Endodermal cell (in vitro differentiated cells): Measurements from ENCODE around the gene SENP5. TPM values are rescaled to one million over a fixed set of nuclear protein-coding genes. Genes with fewer than 3 reads are reported as not detected.

Source experiments
- DNase-seq: peaks from one replicate; pipeline ENCODE4 v3.0.0-alpha.2; 2017
- H3K27ac ChIP-seq: 2 replicates; pipeline ENCODE4 v1.5.1; 2013; ENCODE audit warnings: mild to moderate bottlenecking, low read depth, low read length, moderate library complexity
- H3K27me3 ChIP-seq: 2 replicates; pipeline ENCODE4 v1.6.1; 2013; ENCODE audit warnings: mild to moderate bottlenecking, low read length, moderate library complexity; ENCODE audit not compliant: insufficient read depth, control insufficient read depth, poor library complexity, severe bottlenecking
- H3K36me3 ChIP-seq: 2 replicates; pipeline ENCODE4 v1.7.0; 2013; ENCODE audit warnings: mild to moderate bottlenecking, low read length, moderate library complexity; ENCODE audit not compliant: control insufficient read depth, insufficient read depth
- H3K4me1 ChIP-seq: one replicate; pipeline ENCODE4 v1.7.0; 2013; ENCODE audit warnings: low read length; ENCODE audit not compliant: control insufficient read depth, insufficient read depth
- H3K4me3 ChIP-seq: 2 replicates; pipeline ENCODE4 v1.5.1; 2013; ENCODE audit warnings: mild to moderate bottlenecking, low read length, moderate library complexity
- H3K9ac ChIP-seq: 2 replicates; pipeline ENCODE4 v1.6.1; 2013; ENCODE audit warnings: mild to moderate bottlenecking, low read length, moderate library complexity; ENCODE audit not compliant: poor library complexity, severe bottlenecking; ENCODE audit errors: extremely low read depth
- H3K9me3 ChIP-seq: 2 replicates; pipeline ENCODE4 v1.6.1; 2013; ENCODE audit warnings: mild to moderate bottlenecking, low read length, moderate library complexity; ENCODE audit not compliant: control insufficient read depth
- H3K27ac Mint-ChIP-seq: 2 replicates; pipeline ENCODE4 v1.8.0; 2020; ENCODE audit warnings: mixed read lengths
- H3K27me3 Mint-ChIP-seq: 2 replicates; pipeline ENCODE4 v1.8.0; 2021; ENCODE audit warnings: mild to moderate bottlenecking, mixed read lengths; ENCODE audit not compliant: insufficient read depth
- H3K36me3 Mint-ChIP-seq: 2 replicates; pipeline ENCODE4 v1.8.0; 2020; ENCODE audit warnings: low read depth, mixed read lengths
- H3K4me1 Mint-ChIP-seq: 2 replicates; pipeline ENCODE4 v1.8.0; 2020; ENCODE audit warnings: mixed read lengths
- H3K4me3 Mint-ChIP-seq: 2 replicates; pipeline ENCODE4 v1.8.0; 2020; ENCODE audit warnings: mild to moderate bottlenecking, moderate library complexity, mixed read lengths
- H3K9me3 Mint-ChIP-seq: 2 replicates; pipeline ENCODE4 v1.8.0; 2020; ENCODE audit warnings: mild to moderate bottlenecking, mixed read lengths
- CTCF ChIP-seq: fragments of 200-600 bp; sonication (generic); conservative IDR thresholded peaks from 2 replicates; pipeline ENCODE4 v1.5.0; 2021; ENCODE audit warnings: antibody characterized with exemption, mild to moderate bottlenecking
- WGBS, 2 experiments: methylation state at CpG; one replicate each; pipeline versions ENCODE4 v1.1.5 to v1.1.7; 2013; ENCODE audit warnings: missing lambda C conversion rate in 2 of 2, mixed read lengths in 1 of 2; ENCODE audit not compliant: insufficient coverage in 1 of 2, insufficient read length in 1 of 2; 5-methylcytosine and 5-hydroxymethylcytosine counted together
- total RNA-seq, 2 donors: library from RNA; stranded (reverse); fragmentation: NEBNext Ultra II Directional in 1 of 2; extraction: Animal tissue kit (Norgen Biotek cat#: 25700) in 1 of 2; gene quantifications; 2 replicates in 1 of 2; 3 replicates in 1 of 2; pipeline ENCODE4 v1.2.1, GENCODE V29; 2021

SENP5 gene
- total RNA-seq, 2 donors from 2014 or later: 35.2 to 44.3 TPM

- no peak for TF ChIP-seq CTCF
- H3K36me3 ChIP-seq: no peaks in the 10 kb centered on the region
- no peaks in the 10 kb centered on the region for H3K9me3 ChIP-seq
- Mint-ChIP-seq H3K9me3 (no peaks in the 10 kb centered on the region), H3K4me3 (no peak overlapping the region), H3K4me1 (no peaks in the 10 kb centered on the region), H3K27ac (no peak overlapping the region), H3K27me3 (peaks cover 39% of the 10 kb centered on the region), H3K36me3 (no peaks in the 10 kb centered on the region)
- no peak for DNase-seq
- 71 to 74% methylated on average over 6 to 7 of the region's 7 CpGs for WGBS, 2 experiments
- no peak overlapping the region for H3K9ac ChIP-seq
- H3K4me1 ChIP-seq: no peaks in the 10 kb centered on the region
- H3K27ac ChIP-seq: no peak overlapping the region
- no peak overlapping the region for H3K4me3 ChIP-seq
- H3K27me3 ChIP-seq: peaks cover 66% of the 10 kb centered on the region
These were observed 87.1 kb downstream of the SENP5 start for GRCh38 chr3:196954832-196955231.

GRCh38 chr3:196962108-196962929, 94.6 kb downstream of the SENP5 start:
- H3K9me3 Mint-ChIP-seq: no peaks in the 10 kb centered on the region
- Histone ChIP-seq H3K9ac (no peak overlapping the region), H3K4me3 (no peak overlapping the region), H3K36me3 (no peaks in the 10 kb centered on the region), H3K4me1 (no peaks in the 10 kb centered on the region), H3K27me3 (peaks cover 84% of the 10 kb centered on the region), H3K9me3 (no peaks in the 10 kb centered on the region), H3K27ac (no peak overlapping the region)
- no peak for DNase-seq
- TF ChIP-seq CTCF: no peak
- 86 to 90% methylated on average over 8 to 9 of the region's 9 CpGs for WGBS, 2 experiments
- H3K27ac Mint-ChIP-seq: no peak overlapping the region
- no peak overlapping the region for H3K4me3 Mint-ChIP-seq
- H3K27me3 Mint-ChIP-seq: peaks cover 71% of the 10 kb centered on the region
- no peaks in the 10 kb centered on the region for H3K36me3 Mint-ChIP-seq
- H3K4me1 Mint-ChIP-seq: peaks cover 3% of the 10 kb centered on the region

GRCh38 chr3:196962930-196963630, 95.4 kb downstream of the SENP5 start:
- DNase-seq: no peak
- Mint-ChIP-seq H3K36me3 (no peaks in the 10 kb centered on the region), H3K27ac (no peak overlapping the region), H3K27me3 (peaks cover 79% of the 10 kb centered on the region), H3K4me1 (peaks cover 3% of the 10 kb centered on the region), H3K4me3 (no peak overlapping the region), H3K9me3 (no peaks in the 10 kb centered on the region)
- Histone ChIP-seq H3K4me1 (no peaks in the 10 kb centered on the region), H3K27me3 (peaks cover 91% of the 10 kb centered on the region), H3K36me3 (no peaks in the 10 kb centered on the region), H3K4me3 (no peak overlapping the region), H3K9ac (no peak overlapping the region), H3K9me3 (no peaks in the 10 kb centered on the region), H3K27ac (no peak overlapping the region)
- no peak for TF ChIP-seq CTCF
- 88 to 92% methylated on average over 8 to 10 of the region's 10 CpGs for WGBS, 2 experiments
